Activated CD4-positive, alpha-beta T cell treated with anti-CD3 and anti-CD28 coated beads for 36 hours (primary cell): ENCODE results near the gene ABHD10. TPM values are rescaled to one million over a fixed set of nuclear protein-coding genes. Genes with fewer than 3 reads are reported as not detected.
A peak's percentile ranks its signal among the peaks of the same experiment; 100 is the strongest.

Source experiments
- ATAC-seq: fragments of 200-7000 bp; cut with Tn5 transposase; one replicate; pipeline ENCODE4 v1.10.0; 2021; ENCODE audit warnings: mild to moderate bottlenecking, moderate library complexity
- CTCF ChIA-PET: fragments of 350-600 bp; sonication (Branson Sonifier 250); formaldehyde crosslinking; loops from one replicate; lab custom pipeline; 2021; ENCODE audit warnings: antibody characterized with exemption; lab: Charles Lee
- POLR2A ChIA-PET: fragments of 350-600 bp; sonication (Branson Sonifier 250); formaldehyde crosslinking; loops from one replicate; lab custom pipeline; 2021; ENCODE audit warnings: antibody characterized with exemption, inconsistent platforms; lab: Charles Lee
- DNase-seq: peaks from one replicate; pipeline ENCODE4 v3.0.0-alpha.2; 2020
- H3K27ac Mint-ChIP-seq: one replicate; pipeline ENCODE4 v1.8.0; 2021; ENCODE audit warnings: mixed read lengths
- H3K27me3 Mint-ChIP-seq: one replicate; pipeline ENCODE4 v1.8.0; 2021; ENCODE audit warnings: mixed read lengths
- H3K36me3 Mint-ChIP-seq: one replicate; pipeline ENCODE4 v1.8.0; 2021; ENCODE audit warnings: low read depth, mixed read lengths
- H3K4me1 Mint-ChIP-seq: one replicate; pipeline ENCODE4 v1.8.0; 2021; ENCODE audit warnings: mixed read lengths
- H3K4me3 Mint-ChIP-seq: one replicate; pipeline ENCODE4 v1.8.0; 2021; ENCODE audit warnings: mild to moderate bottlenecking, moderate library complexity, mixed read lengths
- H3K9me3 Mint-ChIP-seq: one replicate; pipeline ENCODE4 v1.8.0; 2021; ENCODE audit warnings: low read depth, mixed read lengths
- intact Hi-C, 2 experiments: fragments of 100-400 bp; cut with DNase I in 1 of 2; cut with micrococcal nuclease in 1 of 2; formaldehyde crosslinking; loops; one replicate each; pipeline versions ENCODE4 v1.14.2 to v1.15.1; 2022 to 2024; cut with DNase I, micrococcal nuclease
- total RNA-seq, 2 experiments: library from RNA; stranded (reverse); gene quantifications; one replicate each; pipeline ENCODE4 v1.2.3, GENCODE V29; 2021

ABHD10 gene
- total RNA-seq, 2 experiments from 2014 or later: 58.7 to 64.1 TPM

DNA sequence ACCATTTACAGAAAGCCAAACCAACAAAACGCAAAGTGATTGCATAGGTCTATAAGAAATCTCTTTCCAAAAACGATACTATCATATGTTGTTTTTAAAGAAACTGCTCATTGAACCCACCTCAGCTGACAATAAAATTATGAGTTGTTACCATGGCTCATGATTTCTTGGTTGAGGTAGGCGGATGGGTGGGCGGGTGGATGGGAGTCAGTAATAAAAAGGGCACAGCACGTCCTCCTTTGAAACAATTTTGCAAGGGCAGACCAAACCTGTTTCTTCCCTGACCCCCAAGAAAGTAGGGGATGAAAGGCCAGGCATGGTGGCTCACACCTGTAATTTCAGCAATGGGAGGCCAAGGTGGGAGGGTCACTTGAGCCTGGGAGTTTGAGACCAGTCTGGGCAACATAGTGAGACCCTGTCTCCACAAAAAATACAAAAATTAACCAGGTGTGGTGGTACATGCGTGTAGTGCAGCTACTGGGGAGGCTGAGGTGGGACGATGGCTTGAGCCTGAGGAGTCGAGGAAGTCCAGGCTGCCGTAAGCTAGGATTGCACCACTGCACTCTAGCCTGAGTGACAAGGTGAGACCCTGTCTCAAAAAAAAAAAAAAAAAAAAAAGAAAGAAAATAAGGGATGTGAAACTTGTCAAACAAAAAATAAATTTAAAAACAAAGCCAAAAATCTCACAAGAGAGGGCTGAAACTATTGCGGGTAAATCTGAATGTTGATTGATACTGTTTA is 2.1 kb downstream of the ABHD10 start:
- no peaks in the 10 kb centered on the region for H3K27me3 Mint-ChIP-seq
- H3K4me1 Mint-ChIP-seq: peaks cover 60% of the 10 kb centered on the region
- peak overlapping the region; percentile 87 for H3K4me3 Mint-ChIP-seq
- no peak for ATAC-seq
- H3K27ac Mint-ChIP-seq: peak overlapping the region; percentile 78
- no peaks in the 10 kb centered on the region for H3K9me3 Mint-ChIP-seq
- ChIA-PET CTCF (interaction anchor here (1.1 to 5.4 kb wide), 6 partner anchors 8 to 33 kb away, joined by 3 to 61 read pairs (median 8); no protein-coding TSS in a partner anchor), POLR2A (no interaction called here)
- peak; percentile 66 for DNase-seq
- H3K36me3 Mint-ChIP-seq: peaks cover 39% of the 10 kb centered on the region
- intact Hi-C loops: no loop called here

DNA sequence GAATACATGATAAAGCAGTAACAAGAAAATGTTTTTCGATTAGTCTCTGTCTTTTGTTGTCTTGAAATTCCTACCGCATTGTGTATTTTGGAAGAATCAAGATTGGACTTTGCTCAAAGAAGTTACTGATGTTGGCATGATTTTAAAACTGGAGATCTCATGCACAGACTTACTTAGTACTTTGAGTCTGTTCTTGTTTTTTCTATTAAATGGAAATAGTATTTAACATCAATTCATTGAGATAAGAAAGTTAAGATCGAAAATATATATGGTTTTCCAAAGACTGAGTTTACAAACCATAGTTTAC is 2.6 kb downstream of the ABHD10 start:
- Mint-ChIP-seq H3K36me3 (peaks cover 44% of the 10 kb centered on the region), H3K4me3 (peak overlapping the region; percentile 87), H3K27me3 (no peaks in the 10 kb centered on the region), H3K9me3 (no peaks in the 10 kb centered on the region), H3K27ac (peak overlapping the region; percentile 60), H3K4me1 (peaks cover 60% of the 10 kb centered on the region)
- ChIA-PET POLR2A (no interaction called here), CTCF (interaction anchor here (1.2 to 5.4 kb wide), 3 partner anchors 8 to 33 kb away, joined by 7 to 61 read pairs (median 7); no protein-coding TSS in a partner anchor)
- intact Hi-C loops: no loop called here
- DNase-seq: no peak
- ATAC-seq: no peak

DNA sequence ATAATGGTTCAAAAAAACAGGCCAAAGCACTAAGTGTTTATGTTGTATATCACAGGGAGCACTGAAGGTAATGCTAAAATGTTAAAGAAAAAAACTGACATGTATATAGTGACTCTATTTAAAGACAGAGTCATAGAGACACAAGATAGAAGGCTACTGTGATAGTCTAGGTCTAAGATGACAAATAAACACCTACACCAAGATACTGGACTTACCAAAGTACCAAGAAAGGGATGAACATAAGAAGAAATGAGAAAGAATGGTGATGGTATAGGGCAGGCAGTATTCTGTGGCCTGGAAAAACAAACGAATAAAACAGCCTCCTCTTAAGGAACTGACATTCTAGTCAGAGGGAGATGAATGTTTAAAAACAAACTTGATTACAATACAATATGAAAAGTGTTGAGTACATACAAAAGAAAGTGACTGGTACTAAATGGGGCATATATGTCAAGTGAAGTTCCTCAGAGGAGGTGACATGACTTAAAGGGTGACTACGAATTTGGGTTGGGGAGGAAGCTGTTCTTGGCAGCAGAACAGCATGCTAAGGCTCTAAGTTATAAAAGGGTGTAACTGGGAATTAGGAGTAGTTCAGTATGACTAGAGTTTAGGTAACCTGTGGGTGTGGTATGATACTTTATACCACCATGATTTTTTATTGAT is 5.9 kb downstream of the ABHD10 start:
- intact Hi-C loops: no loop called here
- Mint-ChIP-seq H3K9me3 (no peaks in the 10 kb centered on the region), H3K27me3 (no peaks in the 10 kb centered on the region), H3K4me3 (no peak overlapping the region), H3K36me3 (peaks cover 64% of the 10 kb centered on the region), H3K27ac (peak overlapping the region; percentile 53), H3K4me1 (peaks cover 73% of the 10 kb centered on the region)
- ATAC-seq (peak; percentile 57), DNase-seq (no peak)
- POLR2A ChIA-PET: no interaction called here
- CTCF ChIA-PET: interaction anchor here (21.0 kb wide), 1 partner anchor 26 kb away, joined by 515 read pairs; no protein-coding TSS in a partner anchor

DNA sequence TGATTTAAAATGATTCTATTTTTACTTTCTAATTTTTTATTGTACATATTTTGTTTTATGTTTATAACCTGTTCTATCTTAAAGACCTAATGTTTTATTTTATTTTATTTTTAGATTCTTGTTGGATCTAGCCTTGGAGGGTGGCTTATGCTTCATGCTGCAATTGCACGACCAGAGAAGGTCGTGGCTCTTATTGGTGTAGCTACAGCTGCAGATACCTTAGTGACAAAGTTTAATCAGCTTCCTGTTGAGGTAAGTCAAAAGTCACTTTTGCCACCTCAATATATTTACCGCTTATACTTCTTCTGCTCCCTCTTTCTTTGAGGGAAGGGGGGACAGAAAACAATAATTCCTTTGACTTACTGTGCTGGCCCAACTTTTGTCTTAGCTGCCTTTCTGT is 8.0 kb downstream of the ABHD10 start:
- Mint-ChIP-seq H3K4me3 (no peak overlapping the region), H3K9me3 (no peaks in the 10 kb centered on the region), H3K27me3 (no peaks in the 10 kb centered on the region), H3K4me1 (peaks cover 54% of the 10 kb centered on the region), H3K27ac (peak overlapping the region; percentile 17), H3K36me3 (peaks cover 54% of the 10 kb centered on the region)
- POLR2A ChIA-PET: no interaction called here
- DNase-seq (no peak), ATAC-seq (no peak)
- intact Hi-C loops: no loop called here
- CTCF ChIA-PET: interaction anchor here (0.7 to 21.0 kb wide), 6 partner anchors 10 to 473 kb away, joined by 3 to 515 read pairs (median 4); no protein-coding TSS in a partner anchor

DNA sequence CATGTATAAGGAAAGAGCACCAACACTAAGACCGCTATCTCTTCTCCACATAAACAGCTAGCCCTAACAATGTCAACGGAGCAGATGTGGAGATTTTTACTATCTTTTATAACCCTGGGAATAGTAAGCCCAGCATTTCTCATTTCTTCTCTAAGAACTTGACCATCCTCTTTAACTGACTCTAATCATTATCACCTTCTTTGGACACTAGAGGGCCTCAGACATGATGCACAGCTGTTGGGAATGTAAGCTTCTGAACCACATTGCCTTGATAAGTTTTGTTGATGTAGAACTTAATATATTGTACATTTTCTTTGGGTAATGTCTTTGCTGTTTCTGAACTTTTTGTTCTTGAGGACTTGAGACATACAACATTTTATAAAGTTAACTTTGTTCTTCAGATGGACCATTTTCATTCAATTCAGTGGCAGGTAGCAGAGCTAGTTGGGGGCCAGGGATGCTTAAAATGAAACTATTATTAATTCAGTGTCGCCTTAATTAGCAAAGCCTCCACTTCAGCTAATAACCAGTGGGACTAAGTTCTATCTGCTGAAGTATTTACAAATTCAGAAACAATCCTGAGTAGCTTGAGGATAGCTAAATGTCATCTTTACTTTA is 10.3 kb downstream of the ABHD10 start:
- DNase-seq: no peak
- Mint-ChIP-seq H3K27ac (no peak overlapping the region), H3K36me3 (peaks cover 51% of the 10 kb centered on the region), H3K4me1 (peaks cover 36% of the 10 kb centered on the region), H3K9me3 (no peaks in the 10 kb centered on the region), H3K27me3 (no peaks in the 10 kb centered on the region), H3K4me3 (no peak overlapping the region)
- ChIA-PET CTCF (interaction anchor here (0.7 to 21.0 kb wide), 28 partner anchors 8 to 443 kb away, joined by 3 to 515 read pairs (median 4); partner anchors contain the start of genes ABHD10 and TAGLN3), POLR2A (interaction anchor here (0.8 kb wide), 1 partner anchor 10 kb away, joined by 3 read pairs; the partner anchor contains the start of gene ABHD10)
- peak; percentile 69 for ATAC-seq
- intact Hi-C loops: loop anchor here (1.0 kb wide), 2 partner anchors 24 to 54 kb away; no protein-coding TSS in a partner anchor

DNA sequence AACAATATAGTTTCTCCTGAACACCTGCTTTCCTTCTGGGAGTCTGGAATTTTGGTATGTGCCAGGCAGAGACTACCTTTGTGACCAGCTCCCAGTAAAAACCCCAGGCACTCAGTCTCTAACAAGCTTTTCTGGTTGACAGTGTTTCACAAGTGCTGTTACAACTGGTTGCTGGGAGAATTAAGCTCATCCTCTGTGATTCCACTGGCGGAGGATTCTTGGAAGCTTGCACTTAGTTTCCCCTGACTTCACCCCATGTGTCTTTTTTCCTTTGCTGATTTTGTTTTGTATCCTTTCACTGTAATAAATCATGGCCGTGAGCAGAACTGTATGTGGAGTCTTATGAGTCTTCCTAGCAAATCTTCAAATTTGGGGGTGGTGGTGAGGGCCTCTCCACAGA is 14.2 kb downstream of the ABHD10 start:
- POLR2A ChIA-PET: interaction anchor here (1.4 kb wide), 1 partner anchor 15 kb away, joined by 3 read pairs; no protein-coding TSS in a partner anchor
- Mint-ChIP-seq H3K27ac (no peak overlapping the region), H3K27me3 (no peaks in the 10 kb centered on the region), H3K9me3 (no peaks in the 10 kb centered on the region), H3K4me3 (no peak overlapping the region), H3K4me1 (peaks cover 9% of the 10 kb centered on the region), H3K36me3 (peaks cover 26% of the 10 kb centered on the region)
- DNase-seq: no peak
- ATAC-seq: no peak
- intact Hi-C loops: no loop called here
- CTCF ChIA-PET: interaction anchor here (0.7 to 21.0 kb wide), 3 partner anchors 18 to 51 kb away, joined by 3 to 515 read pairs (median 6); no protein-coding TSS in a partner anchor

DNA sequence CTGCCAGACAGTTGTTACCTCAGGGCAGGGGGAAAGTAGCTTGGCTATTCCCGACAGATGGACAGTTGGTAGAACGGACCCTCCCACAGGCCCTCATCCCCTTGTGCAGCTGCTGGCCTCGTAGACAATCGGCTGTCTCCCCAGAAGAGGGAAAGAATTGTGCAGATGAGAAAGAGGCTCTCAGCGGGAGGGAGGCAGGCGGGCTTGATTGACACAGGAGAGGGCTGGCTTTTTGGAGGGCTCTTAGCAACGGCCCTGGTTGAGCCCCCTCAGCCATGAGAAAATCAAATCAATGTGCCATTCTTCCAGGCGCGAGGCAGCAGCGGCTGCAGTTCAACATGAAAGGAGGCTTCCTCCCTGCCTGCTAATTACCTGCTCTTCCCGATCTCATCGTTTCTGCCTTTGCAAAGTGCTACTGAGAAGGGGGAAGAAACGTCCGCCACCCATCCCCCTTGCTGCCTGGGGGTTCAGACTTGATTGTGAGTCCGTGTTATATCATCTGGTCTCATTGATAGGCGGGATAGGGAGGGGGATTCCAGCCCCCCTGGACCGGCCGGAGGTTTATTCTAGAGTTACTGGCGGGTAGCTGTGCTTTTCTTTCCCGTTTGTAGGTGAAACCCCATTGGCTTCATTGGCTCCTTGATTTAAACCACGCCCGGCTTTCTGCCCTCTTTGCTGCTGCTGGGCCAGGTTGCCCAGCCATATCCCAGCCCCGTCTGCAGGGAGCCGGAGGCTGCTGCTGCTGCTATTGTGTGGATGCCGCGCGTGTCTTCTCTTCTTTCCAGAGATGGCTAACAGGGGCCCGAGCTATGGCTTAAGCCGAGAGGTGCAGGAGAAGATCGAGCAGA is 20.0 kb downstream of the ABHD10 start, which contains the start of gene TAGLN3:
TAGLN3 (plus strand) TSS at position 287 of the 848 bp plus-strand sequence; CDS start at position 788, 501 bp downstream.
- Mint-ChIP-seq H3K9me3 (no peaks in the 10 kb centered on the region), H3K4me1 (peaks cover 47% of the 10 kb centered on the region), H3K4me3 (peak within 1 kb of the TSS; percentile 69), H3K27me3 (no peaks in the 10 kb centered on the region), H3K27ac (peak within 1 kb of the TSS; percentile 44), H3K36me3 (peaks cover under 1% of the 10 kb centered on the region)
- peak; percentile 47 for DNase-seq
- intact Hi-C loops: loop anchor here in 1 of 2 experiments (2.0 kb wide), 1 partner anchor 14 kb away; no protein-coding TSS in a partner anchor
- peak; percentile 14 for ATAC-seq
- CTCF ChIA-PET: interaction anchor here (0.7 to 21.0 kb wide), 6 partner anchors 10 to 305 kb away, joined by 3 to 515 read pairs (median 5); partner anchors contain the start of gene ABHD10
- POLR2A ChIA-PET: interaction anchor here (0.5 to 0.6 kb wide), 2 partner anchors 1282 to 1940 kb away, joined by 3 to 4 read pairs; no protein-coding TSS in a partner anchor

DNA sequence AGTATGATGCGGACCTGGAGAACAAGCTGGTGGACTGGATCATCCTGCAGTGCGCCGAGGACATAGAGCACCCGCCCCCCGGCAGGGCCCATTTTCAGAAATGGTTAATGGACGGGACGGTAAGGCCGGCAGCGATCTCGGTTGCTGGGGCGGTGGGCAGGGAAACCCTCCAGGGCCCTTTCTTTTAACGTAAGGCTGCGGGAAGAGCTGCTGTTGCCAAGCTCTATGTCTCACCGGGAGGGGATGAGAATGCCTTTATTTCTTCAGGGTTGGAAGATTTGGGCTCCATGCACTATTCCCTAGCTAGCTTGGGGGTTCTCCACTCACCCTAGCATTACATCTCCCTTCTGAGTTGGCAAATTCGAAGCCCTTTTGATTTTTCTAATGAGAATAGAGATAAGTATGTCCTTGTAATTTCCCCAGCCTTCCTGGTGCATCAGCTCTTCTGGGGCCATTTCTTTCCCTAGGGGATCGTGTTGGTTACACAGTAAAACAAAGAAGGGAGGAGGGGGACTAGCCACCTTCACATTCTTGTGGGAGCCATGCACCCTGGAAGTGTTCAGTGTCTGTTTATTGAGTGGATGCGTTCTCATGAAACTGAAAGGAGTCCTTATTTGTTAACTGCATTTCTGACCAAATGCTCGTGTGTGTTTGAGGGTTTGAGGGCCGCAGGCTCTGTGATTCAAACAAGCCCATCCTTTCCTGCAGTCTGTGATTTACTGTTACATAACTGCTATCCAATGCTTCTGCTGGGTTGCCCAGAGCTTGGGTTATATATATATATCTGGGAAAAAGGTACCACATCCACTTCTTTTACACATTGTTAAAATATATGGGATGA is 20.9 kb downstream of the ABHD10 start:
- peak overlapping the region; percentile 44 for H3K27ac Mint-ChIP-seq
- DNase-seq (no peak), ATAC-seq (no peak)
- CTCF ChIA-PET: interaction anchor here (1.0 to 21.0 kb wide), 6 partner anchors 11 to 282 kb away, joined by 3 to 515 read pairs (median 7); partner anchors contain the start of gene ABHD10
- peak overlapping the region; percentile 69 for H3K4me3 Mint-ChIP-seq
- POLR2A ChIA-PET: interaction anchor here (0.5 to 0.6 kb wide), 2 partner anchors 1281 to 1940 kb away, joined by 3 to 4 read pairs; no protein-coding TSS in a partner anchor
- no peaks in the 10 kb centered on the region for H3K9me3 Mint-ChIP-seq
- H3K36me3 Mint-ChIP-seq: no peaks in the 10 kb centered on the region
- H3K4me1 Mint-ChIP-seq: peaks cover 56% of the 10 kb centered on the region
- no peaks in the 10 kb centered on the region for H3K27me3 Mint-ChIP-seq
- intact Hi-C loops: loop anchor here in 1 of 2 experiments (2.0 kb wide), 1 partner anchor 13 kb away; no protein-coding TSS in a partner anchor

DNA sequence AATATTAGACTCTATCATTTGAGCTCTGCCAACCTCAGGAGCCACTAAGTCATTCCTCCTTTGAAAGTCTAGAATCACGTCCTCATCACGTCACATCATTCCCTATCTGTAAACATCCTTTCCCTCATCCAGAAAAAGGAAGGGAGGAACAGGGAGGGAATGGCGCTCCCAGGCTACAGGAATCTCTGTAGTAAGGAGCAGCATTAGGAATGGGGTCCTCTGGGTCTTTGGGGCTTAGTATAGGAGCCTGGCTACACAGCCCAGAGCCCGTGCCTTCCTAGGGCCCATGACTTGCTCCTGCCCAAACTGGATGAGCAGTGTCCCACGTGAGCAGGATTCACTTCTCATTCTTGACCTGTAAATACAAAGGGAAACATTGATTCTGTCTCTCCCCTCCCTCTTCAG is 21.5 kb downstream of the ABHD10 start:
- ChIA-PET POLR2A (no interaction called here), CTCF (interaction anchor here (1.0 to 21.0 kb wide), 5 partner anchors 5 to 283 kb away, joined by 3 to 515 read pairs (median 8); partner anchors contain the start of genes ABHD10 and TAGLN3)
- no peak overlapping the region for H3K27ac Mint-ChIP-seq
- no peak overlapping the region for H3K4me3 Mint-ChIP-seq
- intact Hi-C loops: no loop called here
- no peak for DNase-seq
- no peaks in the 10 kb centered on the region for H3K9me3 Mint-ChIP-seq
- no peak for ATAC-seq
- H3K4me1 Mint-ChIP-seq: peaks cover 62% of the 10 kb centered on the region
- H3K27me3 Mint-ChIP-seq: no peaks in the 10 kb centered on the region
- H3K36me3 Mint-ChIP-seq: peaks cover 2% of the 10 kb centered on the region
